ENCODE data around the gene B3GALNT2.

B3GALNT2 gene

GRCh38 chr1:235513495-235514366 is 9.5 kb upstream of the B3GALNT2 start:
- peak; percentile 99 for TF ChIP-seq CTCF (IDR thresholded peaks at IDR 0.05; ENCODE audit: insufficient read depth, missing control alignments)
- DNase-seq (ENCODE audit: insufficient read length, low spot score), result no peak
- peak; percentile 97 for FAIRE-seq

DNA sequence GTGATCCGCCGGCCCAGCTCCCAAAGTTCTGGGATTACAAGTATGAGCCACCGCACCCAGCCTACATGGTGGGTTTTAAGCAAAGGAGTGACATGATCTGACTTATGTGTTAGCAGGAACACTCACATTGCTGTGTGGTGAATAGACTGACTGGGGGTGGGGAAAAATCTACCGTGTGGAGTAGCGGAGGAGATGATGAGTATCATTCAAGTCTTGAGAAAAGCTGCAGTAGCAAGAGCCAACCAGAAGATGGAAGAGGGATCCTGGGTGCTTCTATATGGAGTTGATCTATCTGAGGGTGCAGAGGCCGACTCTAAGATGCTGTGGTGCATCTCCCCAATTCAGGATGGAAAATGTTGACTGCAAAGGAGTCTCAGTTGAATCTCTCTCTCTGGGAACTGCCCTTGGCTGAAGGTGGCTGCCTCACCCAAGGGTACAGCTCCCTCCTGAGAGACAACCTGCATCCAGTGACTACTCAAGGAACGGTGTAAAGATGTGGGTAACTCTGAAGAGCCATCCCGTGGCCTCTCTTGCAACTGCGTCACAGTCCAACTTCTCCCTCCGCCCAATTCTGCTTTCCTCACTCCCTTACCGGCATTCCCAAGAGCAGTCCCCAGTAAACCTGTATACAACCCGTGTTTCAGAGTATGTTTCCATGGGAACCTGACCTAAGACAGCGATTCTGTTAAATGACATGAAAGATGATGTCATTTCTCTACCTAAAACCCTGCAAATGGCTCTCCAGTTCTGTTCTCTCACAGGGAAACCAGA is 7.4 kb upstream of the B3GALNT2 start:
- peak; percentile 33 for TF ChIP-seq CTCF (IDR thresholded peaks at IDR 0.05; ENCODE audit: insufficient read depth, missing control alignments)
- FAIRE-seq, result no peak
- DNase-seq (ENCODE audit: insufficient read length, low spot score), result no peak

GRCh38 chr1:235510823-235511222 is 6.6 kb upstream of the B3GALNT2 start:
- FAIRE-seq (no peak), DNase-seq (ENCODE audit: insufficient read length, low spot score) (no peak)
- TF ChIP-seq CTCF (IDR thresholded peaks at IDR 0.05; ENCODE audit: insufficient read depth, missing control alignments), result no peak

DNA sequence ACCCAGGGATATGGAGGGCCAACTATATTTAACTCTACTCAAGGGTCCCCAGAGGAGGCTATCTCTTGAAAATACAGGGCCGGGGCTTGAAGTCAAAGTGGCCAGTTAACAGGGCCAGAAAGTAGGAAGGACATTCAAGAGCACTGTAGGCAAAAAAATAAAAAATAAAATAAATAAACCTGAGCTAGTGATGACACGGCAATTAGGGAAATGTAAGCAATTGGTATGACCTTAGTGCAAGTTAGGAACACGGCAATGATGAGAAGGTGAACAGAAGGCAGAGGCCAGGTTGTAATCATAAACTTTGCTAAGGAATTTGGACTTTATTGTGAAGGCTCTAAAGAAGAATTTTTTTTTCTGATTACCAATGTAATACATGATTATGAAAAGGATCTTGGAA is 3.4 kb upstream of the B3GALNT2 start:
- no peak for TF ChIP-seq CTCF (IDR thresholded peaks at IDR 0.05; ENCODE audit: insufficient read depth, missing control alignments)
- DNase-seq (ENCODE audit: insufficient read length, low spot score) (no peak), FAIRE-seq (no peak)

DNA sequence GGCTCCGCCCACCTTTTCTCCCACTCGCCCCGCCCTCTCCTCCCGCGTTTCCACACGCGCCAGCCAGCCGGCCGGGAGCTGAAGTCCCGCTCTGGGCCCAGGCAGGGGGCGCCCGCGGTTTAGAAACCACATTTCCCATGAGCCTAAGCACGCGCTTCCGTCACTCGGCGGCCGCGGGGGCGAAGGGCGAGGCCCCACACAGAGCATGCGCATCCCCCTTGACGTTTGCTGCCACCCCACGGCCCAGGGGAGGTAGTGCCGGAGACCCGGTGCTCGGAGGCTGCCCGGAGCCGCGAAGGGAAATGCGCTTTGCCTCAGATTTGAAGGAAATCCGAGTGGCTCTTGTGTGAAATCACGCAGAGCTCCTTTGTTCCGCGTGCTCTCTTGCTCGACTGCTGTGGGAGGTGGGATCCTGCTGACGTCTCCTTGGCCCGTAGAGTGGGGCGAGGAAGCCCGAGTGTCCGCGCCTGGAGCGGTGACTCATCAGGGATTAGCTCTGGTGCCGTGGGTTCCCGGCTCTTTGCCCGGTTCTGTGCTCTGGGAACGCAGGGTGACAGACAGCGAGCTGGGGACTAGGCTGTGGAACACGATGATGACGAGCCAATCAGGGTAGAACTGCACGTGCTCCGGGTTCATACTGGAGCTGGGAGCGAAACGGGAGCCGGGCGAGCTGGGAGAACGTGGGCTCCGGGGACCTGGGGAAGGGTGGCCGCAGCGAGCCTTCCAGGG is 406 bp upstream of the B3GALNT2 start:
- DNase-seq (ENCODE audit: insufficient read length, low spot score), result peak; percentile 87
- TF ChIP-seq CTCF (IDR thresholded peaks at IDR 0.05; ENCODE audit: insufficient read depth, missing control alignments), result peak; percentile 65
- FAIRE-seq, result no peak

DNA sequence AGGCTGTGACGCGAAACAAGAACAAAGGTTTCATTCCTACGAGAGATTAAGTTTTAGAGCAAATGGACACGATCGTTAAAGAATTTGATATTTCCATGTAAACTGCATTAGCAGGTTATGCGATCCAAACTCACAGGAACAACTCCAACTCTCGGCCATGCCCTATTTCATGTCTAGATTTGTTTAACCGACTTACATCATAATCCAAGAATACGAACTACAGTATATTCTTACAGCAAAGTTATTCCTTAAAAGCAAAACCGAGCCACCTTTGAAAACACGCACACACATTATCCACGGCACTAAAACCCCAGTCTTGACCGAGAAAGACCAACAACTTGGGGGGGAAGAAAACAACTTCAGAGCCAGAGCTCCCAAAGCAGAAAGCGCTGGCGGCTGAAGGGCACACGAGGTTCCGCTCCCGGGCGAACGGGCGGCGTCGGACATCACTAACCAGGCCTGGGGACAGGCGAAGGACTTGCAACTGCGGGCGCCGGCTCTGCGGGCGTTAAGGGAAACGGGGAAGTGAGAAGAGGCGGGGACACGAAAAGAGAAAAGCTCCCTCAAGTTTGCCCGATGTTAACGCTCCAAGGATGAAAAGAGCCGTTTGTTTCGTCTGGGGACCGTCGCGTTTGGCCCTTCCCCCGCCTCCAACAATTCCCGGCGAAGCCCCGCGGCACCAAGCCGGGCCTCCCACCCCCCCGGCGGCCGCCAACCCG is 690 bp downstream of the B3GALNT2 start:
- FAIRE-seq, result peak; percentile 51
- DNase-seq (ENCODE audit: insufficient read length, low spot score), result no peak
- no peak for TF ChIP-seq CTCF (IDR thresholded peaks at IDR 0.05; ENCODE audit: insufficient read depth, missing control alignments)

All from D721Med (cell line).